Measurements from ENCODE around the gene PARVG. TPM values are rescaled to one million over a fixed set of nuclear protein-coding genes. Genes with fewer than 3 reads are reported as not detected.

PARVG gene
- total and polyA plus RNA-seq, 9 of the 15 experiments (the other 6 are each of a cell fraction or from before 2014, with no cell fraction given): 0.35 TPM; not detected in 8

DNA sequence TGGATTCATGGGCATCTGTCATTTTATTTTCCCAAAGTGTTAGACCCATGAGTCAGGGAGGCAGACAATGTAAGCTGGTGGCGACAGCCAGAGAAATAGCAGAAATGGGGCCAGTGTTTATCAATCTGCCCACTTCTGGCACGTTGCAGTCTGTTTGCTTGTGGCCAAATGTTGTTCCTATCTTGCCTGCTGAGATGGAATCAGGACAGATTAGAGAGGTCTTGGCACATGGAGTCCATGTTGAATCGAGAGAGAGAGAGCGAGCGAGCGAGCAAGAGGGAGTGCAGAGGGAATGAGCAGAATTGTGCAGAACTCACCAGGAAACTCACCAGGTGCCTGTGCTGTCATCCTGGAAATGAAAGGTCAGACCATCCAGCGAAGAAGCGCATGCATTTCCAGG lies 21.9 kb upstream of the PARVG start:
- H4K20me1 ChIP-seq (replicated peaks; ENCODE audit: control insufficient read depth, insufficient read depth, low read length): no peaks in the 10 kb centered on the region
- no peak overlapping the region for H3K4me3 ChIP-seq
- 79% methylated on average over 6 of the region's 8 CpGs for WGBS (ENCODE audit: insufficient coverage, low coverage, missing lambda C conversion rate)
- FAIRE-seq: no peak
- no peak overlapping the region for H3K9ac ChIP-seq (ENCODE audit: insufficient read depth in 1 of 2, low read depth in 2 of 2, low read length in 2 of 2)
- in situ Hi-C loops (cut with MboI): no loop called here
- no peaks in the 10 kb centered on the region for H3K9me3 ChIP-seq (replicated peaks; ENCODE audit: control insufficient read depth, insufficient read depth, low read depth, low read length)
- H3K27me3 ChIP-seq (ENCODE audit: control insufficient read depth in 2 of 2, insufficient read depth in 2 of 2, low read length in 2 of 2): no peaks in the 10 kb centered on the region
- H3K79me2 ChIP-seq (ENCODE audit: control insufficient read depth, insufficient read depth, low read length): no peaks in the 10 kb centered on the region
- no peak overlapping the region for H3K27ac ChIP-seq (ENCODE audit: extremely low read depth, low read depth, low read length)
- no peak for DNase-seq (ENCODE audit: extremely low read depth in 1 of 4, low spot score in 3 of 4)
- intact Hi-C loops (cut with micrococcal nuclease): no loop called here
- TF ChIP-seq ZNF583 (CRISPR knock-in tag; IDR thresholded peaks at IDR 0.05) (no peak), ZC3H4 (CRISPR knock-in tag; IDR thresholded peaks at IDR 0.05; ENCODE audit: borderline replicate concordance) (no peak), ZNF668 (CRISPR knock-in tag; IDR thresholded peaks at IDR 0.05) (no peak), ATF1 (CRISPR knock-in tag; IDR thresholded peaks at IDR 0.05) (no peak), ATF1 (tag; IDR thresholded peaks at IDR 0.05) (no peak), NRF1 (conservative IDR thresholded peaks at IDR 0.05 in 1 of 2, IDR thresholded peaks at IDR 0.05 in 1 of 2) (no peak), SRSF3 (IDR thresholded peaks at IDR 0.05; ENCODE audit: insufficient read depth, low read length) (no peak)
- TF ChIP-seq, protein P1, sequence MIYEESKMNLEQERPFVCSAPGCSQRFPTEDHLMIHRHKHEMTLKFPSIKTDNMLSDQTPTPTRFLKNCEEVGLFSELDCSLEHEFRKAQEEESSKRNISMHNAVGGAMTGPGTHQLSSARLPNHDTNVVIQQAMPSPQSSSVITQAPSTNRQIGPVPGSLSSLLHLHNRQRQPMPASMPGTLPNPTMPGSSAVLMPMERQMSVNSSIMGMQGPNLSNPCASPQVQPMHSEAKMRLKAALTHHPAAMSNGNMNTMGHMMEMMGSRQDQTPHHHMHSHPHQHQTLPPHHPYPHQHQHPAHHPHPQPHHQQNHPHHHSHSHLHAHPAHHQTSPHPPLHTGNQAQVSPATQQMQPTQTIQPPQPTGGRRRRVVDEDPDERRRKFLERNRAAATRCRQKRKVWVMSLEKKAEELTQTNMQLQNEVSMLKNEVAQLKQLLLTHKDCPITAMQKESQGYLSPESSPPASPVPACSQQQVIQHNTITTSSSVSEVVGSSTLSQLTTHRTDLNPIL (CRISPR knock-in tag; IDR thresholded peaks at IDR 0.05): no peak
- no peaks in the 10 kb centered on the region for H3K9me1 ChIP-seq (ENCODE audit: control insufficient read depth, insufficient read depth, low read length)
- no peaks in the 10 kb centered on the region for H3K36me3 ChIP-seq (ENCODE audit: control insufficient read depth, insufficient read depth, low read length)
- BruUV-seq (replicated peaks): no TSS peak
- no peak overlapping the region for H2AFZ ChIP-seq (ENCODE audit: low read depth, low read length)
- CTCF ChIA-PET (ENCODE audit: low intra/inter-chr PET ratio): no interaction called here
- no peaks in the 10 kb centered on the region for H3K4me1 ChIP-seq (replicated peaks in 1 of 2; ENCODE audit: control insufficient read depth in 2 of 2, insufficient read depth in 2 of 2, low read length in 2 of 2)
- H3K4me2 ChIP-seq (ENCODE audit: insufficient read depth, low read length): no peak overlapping the region
- ATAC-seq: no peak
- POLR2A ChIA-PET: no interaction called here

All from K562 (cell line).